Activated effector memory CD4-positive, alpha-beta T cell treated with anti-CD3 and anti-CD28 coated beads, Interleukin-2, amount 50 U/mL, for 16 hours (primary cell): ENCODE measurements around the gene C20orf96.

Source experiments
- DNase-seq: peaks from one replicate; pipeline ENCODE4 v3.0.0-alpha.2; 2020

The C20orf96 gene

DNA sequence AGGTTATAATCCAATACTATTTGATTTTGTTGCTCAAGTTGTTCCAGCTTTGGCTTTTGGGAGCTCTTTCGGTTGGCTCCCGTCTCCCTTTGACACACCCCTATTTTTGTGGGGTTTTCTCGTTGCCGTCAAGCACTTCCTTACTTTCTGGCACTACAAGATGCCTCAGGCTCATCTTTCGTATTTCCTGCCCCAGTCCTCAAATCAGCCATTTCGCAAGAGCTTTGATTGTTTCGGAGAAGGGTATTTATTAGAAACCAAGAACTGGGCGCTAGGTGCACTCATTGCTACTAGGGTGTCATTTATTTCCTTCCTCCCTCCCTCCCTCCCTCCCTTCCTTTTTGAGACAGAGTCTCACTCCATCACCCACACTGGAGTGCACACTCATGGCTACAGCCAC, 21.5 kb upstream of the C20orf96 start:
- DNase-seq = no peak

DNA sequence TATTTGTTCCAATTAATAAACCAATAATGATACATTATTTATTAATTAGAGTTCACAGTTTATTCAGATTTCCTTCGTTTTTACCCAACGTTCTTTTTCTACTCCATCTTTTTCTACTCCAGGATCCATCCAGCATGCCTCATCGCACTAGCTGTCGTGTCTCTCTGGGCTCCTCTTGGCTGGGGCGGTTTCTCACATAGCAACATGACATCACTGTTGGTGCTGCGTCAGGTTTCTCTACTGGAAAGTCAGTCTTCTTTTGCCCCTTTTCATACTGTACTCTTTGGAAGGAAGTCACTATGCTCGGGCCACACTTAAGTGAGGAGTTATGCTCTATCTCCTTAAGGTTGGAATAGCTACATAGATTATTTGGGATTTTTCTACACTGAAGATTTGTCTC, 21.1 kb upstream of the C20orf96 start:
- DNase-seq = no peak

GRCh38 chr20:310645-311044, 20.1 kb upstream of the C20orf96 start:
- DNase-seq = no peak

GRCh38 chr20:309841-310644, 19.5 kb upstream of the C20orf96 start:
- peak; percentile 90 for DNase-seq

DNA sequence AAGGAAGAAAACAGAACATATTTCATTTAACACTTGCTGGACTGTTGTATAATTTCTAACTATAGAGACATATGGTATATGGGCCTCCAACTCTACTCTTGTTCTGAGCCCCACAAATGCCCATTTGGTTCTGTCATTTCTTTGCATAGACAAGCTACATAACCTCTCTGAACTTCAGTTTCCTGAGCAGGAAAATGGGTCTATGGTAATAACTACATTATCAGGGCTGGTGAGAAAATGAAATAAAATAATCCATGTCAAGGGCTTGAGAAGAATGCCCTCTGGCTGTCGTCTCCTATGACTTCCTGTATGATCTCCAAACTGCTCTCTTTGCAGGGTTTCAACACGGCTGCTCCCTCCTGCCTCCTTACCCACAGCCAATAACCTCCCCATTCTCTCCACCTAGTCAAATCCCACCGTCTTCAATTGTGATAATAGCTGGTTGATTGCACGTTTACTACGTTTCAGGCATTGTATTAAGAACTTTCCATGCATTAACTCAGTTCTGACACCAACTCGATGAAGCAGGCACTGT, 18.8 kb upstream of the C20orf96 start:
- DNase-seq = no peak

DNA sequence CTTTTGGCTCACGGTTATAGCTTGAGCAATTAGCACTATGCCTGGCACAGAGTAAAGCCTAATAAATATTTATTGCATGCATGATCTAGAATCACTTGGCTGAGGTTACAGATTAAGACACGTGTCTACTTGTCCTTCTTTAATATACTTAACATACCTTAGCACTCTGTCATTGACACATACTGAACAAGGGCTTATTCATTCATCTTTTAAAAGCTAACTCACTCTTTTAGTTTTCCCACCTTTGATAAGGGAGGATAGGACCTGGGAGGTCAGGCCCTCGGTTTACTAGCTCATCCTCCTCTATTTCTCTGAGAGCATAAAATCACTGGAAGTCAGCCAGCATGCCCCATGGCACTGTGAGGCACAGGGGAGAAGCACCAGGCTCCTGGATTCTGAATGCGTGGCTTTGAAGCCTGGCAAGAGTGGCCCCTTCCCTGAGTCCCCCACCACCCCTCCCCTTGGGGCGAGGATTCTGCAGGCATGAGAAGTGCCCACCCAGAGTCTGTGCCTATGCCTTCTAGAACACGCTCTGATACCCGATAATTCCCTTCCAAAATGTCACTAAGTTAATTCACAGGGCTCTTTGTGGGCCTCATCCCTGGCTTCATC, 18.0 kb upstream of the C20orf96 start:
- no peak for DNase-seq

DNA sequence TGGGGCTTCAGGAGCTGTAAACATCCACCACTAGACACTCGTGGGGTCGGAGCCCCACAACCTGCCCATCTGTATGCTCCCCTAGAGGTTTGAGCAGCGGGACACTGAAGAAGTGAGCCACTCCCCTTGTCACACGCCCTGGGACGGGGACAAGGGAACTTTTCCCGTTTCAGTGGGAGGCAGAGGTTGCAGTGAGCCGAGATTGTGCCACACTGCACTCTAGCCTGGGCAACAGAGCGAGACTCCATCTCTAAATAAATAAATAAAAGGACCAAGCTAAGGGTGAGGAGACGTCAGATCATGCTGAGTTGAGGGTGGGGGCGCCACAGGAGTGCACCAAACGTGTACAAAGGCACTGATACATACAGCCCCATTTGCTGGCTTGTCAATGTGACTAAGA, 15.2 kb upstream of the C20orf96 start:
- DNase-seq = no peak

- no peak for DNase-seq
Measured at GRCh38 chr20:301886-302848, 11.6 kb upstream of the C20orf96 start.

DNA sequence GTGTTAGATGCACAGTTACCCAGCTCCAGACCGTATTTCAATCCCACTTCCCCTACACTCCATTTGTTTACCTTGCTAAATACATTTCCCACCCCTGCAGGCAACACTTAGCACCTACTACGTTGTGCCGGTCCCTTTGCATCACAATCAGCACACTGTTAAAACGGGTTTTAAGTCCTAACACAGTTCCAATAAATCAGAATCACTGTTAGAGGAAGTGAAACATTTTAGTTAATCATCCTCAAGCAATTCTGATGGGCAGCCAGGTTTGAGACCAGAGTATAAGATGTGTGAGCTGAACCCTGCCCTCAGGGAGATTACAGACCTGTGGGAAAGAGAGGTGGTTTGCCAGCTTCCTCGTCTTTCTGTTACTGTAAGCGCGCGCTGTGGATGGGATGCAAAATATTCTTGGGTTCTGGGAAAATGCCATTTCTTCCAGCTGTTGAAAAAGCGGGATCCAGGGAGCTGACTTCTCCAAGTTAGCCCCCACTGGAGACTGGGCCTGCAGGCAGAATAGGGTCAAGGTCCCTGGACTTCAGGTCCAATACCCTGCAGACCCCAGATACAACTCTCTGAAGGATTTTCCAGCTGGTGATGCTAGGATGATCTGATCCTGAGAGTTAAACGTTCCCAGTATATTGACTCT, 9.9 kb upstream of the C20orf96 start:
- DNase-seq = no peak

- no peak for DNase-seq
Measured at GRCh38 chr20:298776-299391, 8.3 kb upstream of the C20orf96 start.

GRCh38 chr20:297925-298775, 7.6 kb upstream of the C20orf96 start:
- DNase-seq = peak; percentile 80

DNA sequence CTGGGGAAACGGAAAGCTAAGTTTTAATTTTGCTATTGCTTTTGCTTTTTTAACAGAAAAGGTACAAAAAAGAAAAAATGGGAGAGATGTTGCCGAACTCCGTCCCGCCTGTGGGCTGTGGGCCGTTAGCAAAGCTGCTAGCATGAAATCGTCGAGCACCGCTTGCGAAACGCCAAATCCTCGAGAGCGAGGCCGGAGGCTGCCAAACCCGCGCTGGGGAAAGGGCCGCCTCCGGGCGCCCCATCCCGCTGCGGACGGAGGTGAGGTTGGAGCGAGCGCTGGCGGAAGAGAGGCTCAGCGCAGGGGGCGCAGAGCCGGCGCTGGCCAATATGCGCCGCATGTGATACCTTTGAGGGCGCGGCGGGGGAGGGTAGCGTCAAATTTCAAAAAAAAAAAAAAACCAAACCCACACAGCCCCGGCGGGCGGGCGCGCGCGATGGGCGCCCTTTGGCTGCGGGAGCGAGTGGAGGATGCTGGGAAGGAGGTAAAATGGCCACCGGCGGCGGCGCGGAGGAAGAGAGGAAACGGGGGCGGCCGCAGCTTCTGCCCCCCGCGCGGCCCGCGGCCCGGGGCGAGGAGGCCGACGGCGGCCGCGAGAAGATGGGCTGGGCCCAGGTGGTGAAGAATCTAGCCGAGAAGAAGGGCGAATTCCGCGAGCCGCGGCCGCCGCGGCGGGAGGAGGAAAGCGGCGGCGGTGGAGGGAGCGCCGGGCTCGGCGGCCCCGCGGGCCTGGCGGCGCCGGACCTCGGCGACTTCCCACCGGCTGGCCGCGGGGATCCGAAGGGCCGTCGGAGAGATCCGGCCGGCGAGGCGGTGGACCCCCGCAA, 6.8 kb upstream of the C20orf96 start, which contains the start of gene ZCCHC3:
Gene ZCCHC3, plus strand, starts transcription at position 473 of the 827 bp plus-strand sequence. Its CDS starts 17 bp downstream, at position 490.
- DNase-seq = peak; percentile 94

GRCh38 chr20:295804-296203, 5.3 kb upstream of the C20orf96 start:
- DNase-seq = no peak

DNA sequence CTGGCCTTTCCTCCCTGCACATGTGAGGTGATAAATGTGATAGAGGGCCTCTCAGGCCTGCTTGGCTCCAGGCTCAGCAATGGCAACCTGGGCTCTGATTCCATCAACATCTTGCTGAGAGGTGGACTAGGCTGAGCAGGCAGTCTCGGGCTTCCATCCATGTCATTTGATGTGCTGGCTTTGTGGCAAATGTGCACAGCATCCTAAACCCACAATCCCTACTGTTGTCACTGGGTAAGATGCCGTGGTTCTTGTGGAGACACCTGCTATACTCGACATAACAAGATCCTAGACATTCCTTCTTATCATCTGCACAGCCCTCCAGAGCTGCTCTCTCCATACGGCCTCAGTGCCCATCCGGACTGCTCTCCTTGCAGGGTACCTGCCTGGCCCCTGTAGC, 4.1 kb upstream of the C20orf96 start:
- no peak for DNase-seq

- DNase-seq = no peak
Measured at GRCh38 chr20:289693-290083, 862 bp downstream of the C20orf96 start.

DNA sequence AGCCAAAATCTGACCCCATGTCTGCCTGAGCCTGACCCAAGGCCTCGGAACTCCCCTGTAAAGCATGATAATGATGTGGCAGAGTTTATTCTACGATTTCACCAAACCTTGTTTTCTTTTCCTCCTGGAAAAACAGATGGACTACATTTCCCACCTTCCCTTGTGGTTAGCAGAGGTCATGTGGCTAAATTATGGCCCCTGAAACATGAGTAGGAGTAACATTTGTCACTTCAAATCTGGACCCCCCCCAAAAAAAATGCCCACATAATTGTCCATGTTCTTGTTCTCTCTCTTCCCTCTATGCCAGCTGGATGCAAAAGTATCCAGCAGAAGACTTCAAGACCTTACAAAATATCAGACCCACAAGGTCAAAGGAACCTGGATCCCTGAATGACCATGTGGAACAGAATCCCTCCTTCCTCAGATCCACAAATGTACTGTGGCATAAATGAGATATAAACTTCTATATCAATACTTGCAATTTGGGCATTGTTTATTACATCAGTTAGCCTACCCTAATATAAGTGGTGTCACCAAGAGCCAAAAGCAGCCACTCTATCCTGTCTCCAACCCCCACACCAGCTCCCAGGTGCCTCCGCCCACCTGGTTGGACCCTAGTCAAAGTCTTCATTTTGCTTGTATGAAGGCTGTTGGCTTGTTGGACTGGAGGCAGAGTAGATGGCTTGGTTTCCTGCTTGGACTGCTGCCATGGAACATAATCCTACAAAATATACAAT, 1.4 kb downstream of the C20orf96 start:
- no peak for DNase-seq

- DNase-seq = no peak
Measured at GRCh38 chr20:286508-286907, 4.0 kb downstream of the C20orf96 start.

- DNase-seq = peak; percentile 39
Measured at GRCh38 chr20:284172-284571, 6.4 kb downstream of the C20orf96 start.
